DMS 273 (cell line): ENCODE measurements around the gene ZNF408.
A peak's percentile ranks its signal among the peaks of the same experiment; 100 is the strongest.

Experiments used
- DNase-seq: peaks from one replicate; lab custom pipeline; 2025; ENCODE audit not compliant: unreplicated experiment; lab: John Stamatoyannopoulos, UW

ZNF408 gene

GRCh38 chr11:46725338-46726205 is 24.7 kb downstream of the ZNF408 start:
- no peak for DNase-seq

- no peak for DNase-seq
Observed at GRCh38 chr11:46726206-46726862, 25.5 kb downstream of the ZNF408 start.

- DNase-seq, result no peak
Observed at GRCh38 chr11:46727952-46728658, 27.3 kb downstream of the ZNF408 start.

- peak; percentile 39 for DNase-seq
Observed at GRCh38 chr11:46728659-46729040, 27.8 kb downstream of the ZNF408 start.

GRCh38 chr11:46729110-46730027 is 28.5 kb downstream of the ZNF408 start:
- no peak for DNase-seq

- DNase-seq, result no peak
Observed at GRCh38 chr11:46731545-46731944, 30.7 kb downstream of the ZNF408 start.

GRCh38 chr11:46733234-46733633 is 32.4 kb downstream of the ZNF408 start:
- no peak for DNase-seq

GRCh38 chr11:46736146-46736545 is 35.3 kb downstream of the ZNF408 start:
- DNase-seq, result no peak

- no peak for DNase-seq
Observed at GRCh38 chr11:46736615-46737014, 35.8 kb downstream of the ZNF408 start.

GRCh38 chr11:46737699-46738098 is 36.9 kb downstream of the ZNF408 start:
- no peak for DNase-seq

GRCh38 chr11:46738887-46739286 is 38.1 kb downstream of the ZNF408 start:
- DNase-seq, result peak; percentile 6

- DNase-seq, result no peak
Observed at GRCh38 chr11:46741600-46742484, 41.0 kb downstream of the ZNF408 start.

- no peak for DNase-seq
Observed at GRCh38 chr11:46743043-46743442, 42.2 kb downstream of the ZNF408 start.

- DNase-seq, result no peak
Observed at GRCh38 chr11:46743693-46744339, 43.0 kb downstream of the ZNF408 start.

- no peak for DNase-seq
Observed at GRCh38 chr11:46745328-46745727, 44.5 kb downstream of the ZNF408 start.

GRCh38 chr11:46745995-46746394 is 45.2 kb downstream of the ZNF408 start:
- DNase-seq, result no peak

GRCh38 chr11:46747150-46747549 is 46.3 kb downstream of the ZNF408 start:
- DNase-seq, result no peak
